CD14-positive monocyte (primary cell): ENCODE measurements around the gene GFM1. TPM values are rescaled to one million over a fixed set of nuclear protein-coding genes. Genes with fewer than 3 reads are reported as not detected.

ENCODE experiments used
- DNase-seq, 3 donors: peaks; one replicate each; pipeline ENCODE4 v3.0.0-alpha.2; 2011 to 2022
- H2AFZ ChIP-seq: 2 replicates; pipeline ENCODE4 v1.6.0; 2012; ENCODE audit warnings: mild to moderate bottlenecking, low read depth, low read length, inconsistent platforms; ENCODE audit not compliant: insufficient read depth, poor library complexity, severe bottlenecking
- H3K27ac ChIP-seq, 2 donors: 1 replicate in 1 of 2; 2 replicates in 1 of 2; pipeline ENCODE4 v1.5.1; 2012 to 2013; ENCODE audit warnings: low read length in 2 of 2, control low read depth in 1 of 2, inconsistent platforms in 1 of 2, low read depth in 1 of 2, mild to moderate bottlenecking in 1 of 2
- H3K27me3 ChIP-seq, 2 donors: one replicate each; pipeline versions ENCODE4 v1.6.0 to v1.6.1; 2011 to 2013; ENCODE audit warnings: low read length in 2 of 2; ENCODE audit not compliant: control insufficient read depth in 2 of 2, insufficient read depth in 2 of 2
- H3K36me3 ChIP-seq, 2 donors: replicated peaks in 1 of 2; 1 replicate in 1 of 2; 2 replicates in 1 of 2; pipeline versions ENCODE4 v1.5.1 to v1.6.1; 2012 to 2013; ENCODE audit warnings: low read length in 2 of 2, control low read depth in 1 of 2, inconsistent platforms in 1 of 2, mild to moderate bottlenecking in 1 of 2; ENCODE audit not compliant: insufficient read depth in 2 of 2, control insufficient read depth in 1 of 2
- H3K4me1 ChIP-seq, 2 donors: 1 replicate in 1 of 2; 2 replicates in 1 of 2; pipeline versions ENCODE4 v1.5.1 to v1.6.1; 2012 to 2013; ENCODE audit warnings: low read length in 2 of 2, control low read depth in 1 of 2, inconsistent platforms in 1 of 2, mild to moderate bottlenecking in 1 of 2, moderate library complexity in 1 of 2; ENCODE audit not compliant: insufficient read depth in 2 of 2, control insufficient read depth in 1 of 2
- H3K4me2 ChIP-seq: replicated peaks from 2 replicates; pipeline ENCODE3; 2012; ENCODE audit warnings: low read length, moderate library complexity, mild to moderate bottlenecking; ENCODE audit not compliant: poor library complexity, severe bottlenecking; ENCODE audit errors: extremely low read depth
- H3K4me3 ChIP-seq, 3 experiments: fragments of 200-600 bp in 1 of 3; sonication (generic) in 1 of 3; replicated peaks in 1 of 3; 1 replicate in 2 of 3; 2 replicates in 1 of 3; pipeline ENCODE4 v1.5.1; 2011 to 2013; ENCODE audit warnings: low read length in 3 of 3, mild to moderate bottlenecking in 3 of 3, control low read depth in 2 of 3, low read depth in 2 of 3, inconsistent platforms in 1 of 3, moderate library complexity in 1 of 3
- H3K79me2 ChIP-seq: 2 replicates; pipeline ENCODE4 v1.6.0; 2012; ENCODE audit warnings: mild to moderate bottlenecking, control low read depth, inconsistent platforms, low read length, moderate library complexity; ENCODE audit not compliant: insufficient read depth
- H3K9ac ChIP-seq: 2 replicates; pipeline ENCODE4 v1.6.0; 2017; ENCODE audit warnings: low read length, mild to moderate bottlenecking; ENCODE audit not compliant: insufficient read depth, poor library complexity, severe bottlenecking
- H3K9me3 ChIP-seq, 2 donors: replicated peaks in 1 of 2; 1 replicate in 1 of 2; 2 replicates in 1 of 2; pipeline versions ENCODE4 v1.5.1 to v1.6.1; 2012 to 2013; ENCODE audit warnings: low read length in 2 of 2, control low read depth in 1 of 2; ENCODE audit not compliant: control insufficient read depth in 1 of 2, insufficient read depth in 1 of 2
- H4K20me1 ChIP-seq: 2 replicates; pipeline ENCODE4 v1.6.0; 2012; ENCODE audit warnings: mild to moderate bottlenecking, low read length, control low read depth, moderate library complexity; ENCODE audit not compliant: insufficient read depth
- H3K27ac Mint-ChIP-seq, 7 donors: one replicate each; pipeline ENCODE4 v1.8.0; 2020; ENCODE audit warnings: mild to moderate bottlenecking in 7 of 7, mixed read lengths in 7 of 7, moderate library complexity in 6 of 7, inconsistent platforms in 2 of 7
- H3K27me3 Mint-ChIP-seq, 3 donors: one replicate each; pipeline ENCODE4 v1.8.0; 2021 to 2022; ENCODE audit warnings: low read depth in 3 of 3, mild to moderate bottlenecking in 3 of 3, mixed read lengths in 3 of 3, moderate library complexity in 3 of 3, inconsistent platforms in 1 of 3
- H3K36me3 Mint-ChIP-seq, 2 donors: one replicate each; pipeline ENCODE4 v1.8.0; 2020; ENCODE audit warnings: mixed read lengths in 2 of 2, inconsistent platforms in 1 of 2, mild to moderate bottlenecking in 1 of 2
- H3K4me1 Mint-ChIP-seq: one replicate; pipeline ENCODE4 v1.8.0; 2020; ENCODE audit warnings: mild to moderate bottlenecking, mixed read lengths
- H3K4me3 Mint-ChIP-seq, 2 donors: one replicate each; pipeline ENCODE4 v1.8.0; 2020; ENCODE audit warnings: mild to moderate bottlenecking in 2 of 2, mixed read lengths in 2 of 2, moderate library complexity in 1 of 2
- H3K9me3 Mint-ChIP-seq, 7 donors: one replicate each; pipeline ENCODE4 v1.8.0; 2020 to 2022; ENCODE audit warnings: mixed read lengths in 7 of 7, mild to moderate bottlenecking in 6 of 7, moderate library complexity in 6 of 7, inconsistent platforms in 2 of 7
- WGBS: methylation state at CpG from one replicate; pipeline ENCODE4 v1.1.5; 2013; ENCODE audit warnings: missing lambda C conversion rate; ENCODE audit not compliant: insufficient coverage; 5-methylcytosine and 5-hydroxymethylcytosine counted together
- intact Hi-C, 2 donors: fragments of 100-400 bp; cut with micrococcal nuclease; formaldehyde crosslinking; loops; one replicate each; pipeline versions ENCODE4 v1.15.0 to v1.15.1; 2023
- polyA plus RNA-seq, 3 donors: library from polyadenylated mRNA; depleted of rRNA in 1 of 3; unstranded in 2 of 3; stranded (reverse) in 1 of 3; fragments of 300-500 nt in 2 of 3; fragments of >200 nt in 1 of 3; fragmentation: Illumina TruSeq in 2 of 3; gene quantifications; 1 replicate in 2 of 3; 2 replicates in 1 of 3; pipeline ENCODE4 v1.2.3, GENCODE V29; 2012 to 2021
- TF ChIP-seq, protein P1 (sequence below): fragments of 200-600 bp; IDR thresholded peaks from one replicate; pipeline ENCODE4 v1.8.0; 2022; ENCODE audit warnings: antibody characterized with exemption, mild to moderate bottlenecking

The GFM1 gene
- polyA plus RNA-seq, 3 donors: 11.2 to 21.3 (median 18.5) TPM

DNA sequence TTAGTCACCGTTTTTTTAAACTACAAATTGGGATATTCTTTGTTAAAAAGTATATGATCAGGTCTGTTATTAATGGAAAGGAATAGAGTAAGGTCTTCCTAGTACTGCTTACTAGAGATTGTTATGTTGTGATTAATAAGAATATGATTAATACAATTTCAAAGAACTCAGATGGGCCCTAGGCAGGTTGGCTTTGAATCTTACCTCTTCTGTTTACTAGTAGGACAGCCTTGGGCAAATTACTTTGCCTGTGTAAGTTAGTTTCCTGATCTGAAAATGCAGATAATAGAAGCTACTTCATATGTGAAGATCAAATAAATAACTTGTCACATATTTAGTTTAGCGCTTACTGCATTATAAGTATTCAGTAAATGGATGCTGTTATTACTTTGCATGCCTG lies 6.9 kb downstream of the GFM1 start:
- peaks cover 8% of the 10 kb centered on the region for H3K79me2 ChIP-seq
- H3K27me3 ChIP-seq: no peaks in the 10 kb centered on the region
- peaks cover 76 to 90% of the 10 kb centered on the region in 2 donors for H3K36me3 Mint-ChIP-seq
- H3K9ac ChIP-seq: no peak overlapping the region
- no peak for DNase-seq
- no peaks in the 10 kb centered on the region for H3K27me3 Mint-ChIP-seq
- WGBS: no CpG with 5 or more reads among the region's 2 CpGs
- TF ChIP-seq, protein P1, sequence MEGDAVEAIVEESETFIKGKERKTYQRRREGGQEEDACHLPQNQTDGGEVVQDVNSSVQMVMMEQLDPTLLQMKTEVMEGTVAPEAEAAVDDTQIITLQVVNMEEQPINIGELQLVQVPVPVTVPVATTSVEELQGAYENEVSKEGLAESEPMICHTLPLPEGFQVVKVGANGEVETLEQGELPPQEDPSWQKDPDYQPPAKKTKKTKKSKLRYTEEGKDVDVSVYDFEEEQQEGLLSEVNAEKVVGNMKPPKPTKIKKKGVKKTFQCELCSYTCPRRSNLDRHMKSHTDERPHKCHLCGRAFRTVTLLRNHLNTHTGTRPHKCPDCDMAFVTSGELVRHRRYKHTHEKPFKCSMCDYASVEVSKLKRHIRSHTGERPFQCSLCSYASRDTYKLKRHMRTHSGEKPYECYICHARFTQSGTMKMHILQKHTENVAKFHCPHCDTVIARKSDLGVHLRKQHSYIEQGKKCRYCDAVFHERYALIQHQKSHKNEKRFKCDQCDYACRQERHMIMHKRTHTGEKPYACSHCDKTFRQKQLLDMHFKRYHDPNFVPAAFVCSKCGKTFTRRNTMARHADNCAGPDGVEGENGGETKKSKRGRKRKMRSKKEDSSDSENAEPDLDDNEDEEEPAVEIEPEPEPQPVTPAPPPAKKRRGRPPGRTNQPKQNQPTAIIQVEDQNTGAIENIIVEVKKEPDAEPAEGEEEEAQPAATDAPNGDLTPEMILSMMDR: no peak
- H3K4me1 ChIP-seq: no peaks in the 10 kb centered on the region
- H4K20me1 ChIP-seq: no peaks in the 10 kb centered on the region
- H3K36me3 ChIP-seq: peaks cover 81 to 96% of the 10 kb centered on the region in 2 donors
- H3K27ac ChIP-seq: no peak overlapping the region
- no peak overlapping the region for H3K4me2 ChIP-seq
- intact Hi-C loops: no loop called here
- H3K27ac Mint-ChIP-seq: no peak overlapping the region
- H3K9me3 Mint-ChIP-seq: no peaks in the 10 kb centered on the region
- H3K4me1 Mint-ChIP-seq: peaks cover 2% of the 10 kb centered on the region
- H3K4me3 ChIP-seq: no peak overlapping the region
- no peaks in the 10 kb centered on the region for H3K9me3 ChIP-seq
- no peak overlapping the region for H2AFZ ChIP-seq
- H3K4me3 Mint-ChIP-seq: no peak overlapping the region

DNA sequence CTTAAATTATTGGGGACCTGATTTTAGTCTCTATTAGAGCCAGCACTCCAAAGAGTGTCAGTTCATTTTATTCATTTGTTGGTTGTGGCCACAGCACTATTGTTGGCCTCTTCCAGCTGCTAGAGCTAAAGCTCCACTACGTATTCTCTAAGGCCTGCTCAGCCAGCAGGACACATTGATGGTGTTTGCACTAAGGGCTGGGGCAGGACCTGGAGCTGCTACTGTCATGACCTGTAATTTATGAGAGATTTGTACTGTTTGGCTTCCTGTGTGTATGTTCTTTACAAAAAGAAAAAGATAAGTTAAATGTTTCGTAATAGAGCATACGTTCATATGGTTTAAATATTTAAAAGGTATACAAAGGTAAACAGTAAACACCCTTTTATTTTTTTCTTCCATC lies 8.1 kb downstream of the GFM1 start:
- no peak overlapping the region for H2AFZ ChIP-seq
- H3K9ac ChIP-seq: no peak overlapping the region
- no peaks in the 10 kb centered on the region for H4K20me1 ChIP-seq
- H3K9me3 ChIP-seq: no peaks in the 10 kb centered on the region
- H3K4me1 Mint-ChIP-seq: no peaks in the 10 kb centered on the region
- H3K79me2 ChIP-seq: peaks cover 3% of the 10 kb centered on the region
- H3K4me1 ChIP-seq: no peaks in the 10 kb centered on the region
- no peaks in the 10 kb centered on the region for H3K27me3 Mint-ChIP-seq
- no peak overlapping the region for H3K27ac Mint-ChIP-seq
- no peak for DNase-seq
- no peak overlapping the region for H3K4me2 ChIP-seq
- H3K4me3 Mint-ChIP-seq: no peak overlapping the region
- TF ChIP-seq, protein P1: no peak
- H3K27me3 ChIP-seq: no peaks in the 10 kb centered on the region
- H3K27ac ChIP-seq: no peak overlapping the region
- peaks cover 81 to 95% of the 10 kb centered on the region in 2 donors for H3K36me3 ChIP-seq
- WGBS: 100% methylated on average over 1 of the region's 3 CpGs
- no peak overlapping the region for H3K4me3 ChIP-seq
- no peaks in the 10 kb centered on the region for H3K9me3 Mint-ChIP-seq
- intact Hi-C loops: no loop called here
- H3K36me3 Mint-ChIP-seq: peaks cover 73 to 88% of the 10 kb centered on the region in 2 donors
